Myocyte (in vitro differentiated cells): ENCODE measurements around the gene C1orf21. TPM values are rescaled to one million over a fixed set of nuclear protein-coding genes. Genes with fewer than 3 reads are reported as not detected.

ENCODE experiments used
- DNase-seq: peaks from one replicate; pipeline ENCODE4 v3.0.0-alpha.2; 2012; ENCODE audit warnings: low read depth
- total RNA-seq: library from RNA; depleted of rRNA; stranded (reverse); fragments of >200 nt; gene quantifications from 2 replicates; pipeline ENCODE4 v1.2.3, GENCODE V29; 2014

Gene C1orf21
- total RNA-seq, 1 donor from 2014 or later = 42.7 TPM

- no peak for DNase-seq
These were observed 125.9 kb downstream of the C1orf21 start for GRCh38 chr1:184512724-184513123.

GRCh38 chr1:184513421-184513820, 126.6 kb downstream of the C1orf21 start:
- no peak for DNase-seq

GRCh38 chr1:184513966-184514365, 127.1 kb downstream of the C1orf21 start:
- DNase-seq = peak; percentile 75

- no peak for DNase-seq
These were observed 127.6 kb downstream of the C1orf21 start for GRCh38 chr1:184514447-184514846.

GRCh38 chr1:184517130-184517529, 130.3 kb downstream of the C1orf21 start:
- no peak for DNase-seq

- DNase-seq = no peak
These were observed 132.0 kb downstream of the C1orf21 start for GRCh38 chr1:184518736-184519357.

- no peak for DNase-seq
These were observed 133.5 kb downstream of the C1orf21 start for GRCh38 chr1:184520336-184520735.

GRCh38 chr1:184524248-184524647, 137.4 kb downstream of the C1orf21 start:
- DNase-seq = no peak

- no peak for DNase-seq
These were observed 140.6 kb downstream of the C1orf21 start for GRCh38 chr1:184527402-184527801.

- DNase-seq = no peak
These were observed 143.4 kb downstream of the C1orf21 start for GRCh38 chr1:184530226-184530625.

GRCh38 chr1:184531296-184531695, 144.5 kb downstream of the C1orf21 start:
- no peak for DNase-seq

- no peak for DNase-seq
These were observed 145.4 kb downstream of the C1orf21 start for GRCh38 chr1:184532199-184532598.

- DNase-seq = no peak
These were observed 146.2 kb downstream of the C1orf21 start for GRCh38 chr1:184533049-184533448.

- no peak for DNase-seq
These were observed 147.1 kb downstream of the C1orf21 start for GRCh38 chr1:184533915-184534314.

GRCh38 chr1:184534690-184535089, 147.9 kb downstream of the C1orf21 start:
- DNase-seq = no peak

- DNase-seq = peak; percentile 61
These were observed 148.6 kb downstream of the C1orf21 start for GRCh38 chr1:184535191-184535970.

- DNase-seq = no peak
These were observed 149.6 kb downstream of the C1orf21 start for GRCh38 chr1:184536246-184536985.

- no peak for DNase-seq
These were observed 152.8 kb downstream of the C1orf21 start for GRCh38 chr1:184539580-184539979.

- no peak for DNase-seq
These were observed 154.8 kb downstream of the C1orf21 start for GRCh38 chr1:184541537-184542152.

- no peak for DNase-seq
These were observed 155.5 kb downstream of the C1orf21 start for GRCh38 chr1:184542291-184542690.

GRCh38 chr1:184545601-184546000, 158.8 kb downstream of the C1orf21 start:
- DNase-seq = no peak

GRCh38 chr1:184552446-184552845, 165.6 kb downstream of the C1orf21 start:
- DNase-seq = no peak
